HG02840 (cell line): ENCODE measurements around the gene TMEM168.
"Not testable (repeated sequence)": the region's sequence is repeated elsewhere in the genome, so short reads cannot be mapped to it uniquely, and the experiment has no call there.

ENCODE experiments used
- ATAC-seq: cut with Tn5 transposase; IDR thresholded peaks from one replicate; pipeline ENCODE4 v1.9.1; 2021; ENCODE audit warnings: mild to moderate bottlenecking, moderate library complexity, moderate number of reproducible peaks; ENCODE audit not compliant: unreplicated experiment, low FRiP score

The TMEM168 gene, protein sequence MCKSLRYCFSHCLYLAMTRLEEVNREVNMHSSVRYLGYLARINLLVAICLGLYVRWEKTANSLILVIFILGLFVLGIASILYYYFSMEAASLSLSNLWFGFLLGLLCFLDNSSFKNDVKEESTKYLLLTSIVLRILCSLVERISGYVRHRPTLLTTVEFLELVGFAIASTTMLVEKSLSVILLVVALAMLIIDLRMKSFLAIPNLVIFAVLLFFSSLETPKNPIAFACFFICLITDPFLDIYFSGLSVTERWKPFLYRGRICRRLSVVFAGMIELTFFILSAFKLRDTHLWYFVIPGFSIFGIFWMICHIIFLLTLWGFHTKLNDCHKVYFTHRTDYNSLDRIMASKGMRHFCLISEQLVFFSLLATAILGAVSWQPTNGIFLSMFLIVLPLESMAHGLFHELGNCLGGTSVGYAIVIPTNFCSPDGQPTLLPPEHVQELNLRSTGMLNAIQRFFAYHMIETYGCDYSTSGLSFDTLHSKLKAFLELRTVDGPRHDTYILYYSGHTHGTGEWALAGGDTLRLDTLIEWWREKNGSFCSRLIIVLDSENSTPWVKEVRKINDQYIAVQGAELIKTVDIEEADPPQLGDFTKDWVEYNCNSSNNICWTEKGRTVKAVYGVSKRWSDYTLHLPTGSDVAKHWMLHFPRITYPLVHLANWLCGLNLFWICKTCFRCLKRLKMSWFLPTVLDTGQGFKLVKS

DNA sequence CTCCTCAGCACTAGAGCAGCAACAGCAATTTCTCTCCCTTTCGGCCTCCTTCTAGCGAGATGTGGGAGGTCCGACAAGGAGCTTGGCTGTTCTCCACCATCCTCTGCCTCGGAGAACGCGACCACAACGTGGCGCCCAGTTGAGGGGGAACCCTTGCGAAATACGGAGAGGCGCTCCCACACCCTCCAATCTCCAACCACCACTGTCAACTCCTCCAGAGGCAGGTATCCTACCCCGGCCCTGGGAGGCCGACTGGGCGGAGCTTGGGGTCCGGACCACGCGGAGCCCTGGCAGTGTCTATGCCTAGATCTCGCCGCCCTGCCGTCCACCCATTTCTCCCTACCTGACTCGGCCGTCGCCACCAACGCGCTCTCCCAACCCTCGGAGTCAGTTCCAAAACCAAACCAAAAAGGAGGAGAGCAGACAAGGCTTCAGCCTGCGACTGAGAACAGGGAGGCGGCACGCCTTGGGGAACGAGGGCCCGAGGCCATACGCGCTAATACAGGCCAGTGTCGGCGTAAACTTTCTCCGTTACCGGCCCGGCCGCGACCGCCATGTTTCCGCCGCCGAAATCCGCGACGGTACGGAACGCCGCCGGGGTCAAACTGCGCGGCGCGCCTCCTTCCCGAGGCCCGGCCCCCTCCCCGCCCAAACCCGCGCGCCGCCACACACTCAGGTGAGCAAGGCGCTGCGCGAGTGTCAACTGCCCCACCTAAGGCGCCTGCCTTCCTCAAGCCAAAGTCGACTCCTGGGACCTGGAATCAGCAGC lies at the start of gene TMEM168:
TSS of gene TMEM168 (minus strand) at position 577 of the 769 bp plus-strand sequence. CDS start 5,568 bp downstream, outside the sequence.
- peak; percentile 82 for ATAC-seq

DNA sequence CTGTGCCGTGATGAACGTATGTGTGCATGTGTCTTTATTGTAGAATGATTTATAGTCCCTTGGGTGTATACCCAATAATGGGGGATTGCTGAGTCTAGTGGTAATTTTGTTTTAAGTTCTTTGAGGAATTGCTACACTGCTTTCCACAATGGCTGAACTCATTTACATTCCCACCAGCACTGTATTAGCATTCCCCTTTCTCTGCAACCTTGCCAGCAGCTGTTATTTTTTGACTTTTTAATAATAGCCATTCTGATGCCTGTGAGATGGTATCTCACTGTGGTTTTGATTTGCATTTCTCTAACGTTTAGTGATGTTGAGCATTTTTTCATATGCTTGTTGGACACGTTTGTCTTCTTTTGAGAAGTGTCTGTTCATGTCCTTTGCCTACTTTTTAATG lies 45.7 kb upstream of the TMEM168 start:
- ATAC-seq = not testable (repeated sequence)

DNA sequence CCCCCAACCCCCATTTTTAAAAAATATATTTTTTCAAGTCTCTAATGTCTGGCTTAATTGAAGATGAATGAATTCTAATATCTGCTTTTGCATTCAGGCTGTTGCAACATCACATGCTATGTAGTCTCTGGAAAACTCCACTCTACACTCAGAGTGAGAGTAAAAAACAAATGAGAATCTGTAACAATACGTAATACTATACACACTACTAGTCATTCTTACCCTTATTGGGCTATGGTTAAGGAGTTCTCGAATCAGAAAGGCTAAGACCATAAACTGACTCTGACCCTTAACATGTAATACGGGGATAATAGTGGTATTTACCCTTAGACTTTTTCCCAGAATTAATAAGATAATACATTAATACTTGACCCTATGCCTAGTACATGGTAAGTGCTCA lies 42.9 kb upstream of the TMEM168 start:
- no peak for ATAC-seq

DNA sequence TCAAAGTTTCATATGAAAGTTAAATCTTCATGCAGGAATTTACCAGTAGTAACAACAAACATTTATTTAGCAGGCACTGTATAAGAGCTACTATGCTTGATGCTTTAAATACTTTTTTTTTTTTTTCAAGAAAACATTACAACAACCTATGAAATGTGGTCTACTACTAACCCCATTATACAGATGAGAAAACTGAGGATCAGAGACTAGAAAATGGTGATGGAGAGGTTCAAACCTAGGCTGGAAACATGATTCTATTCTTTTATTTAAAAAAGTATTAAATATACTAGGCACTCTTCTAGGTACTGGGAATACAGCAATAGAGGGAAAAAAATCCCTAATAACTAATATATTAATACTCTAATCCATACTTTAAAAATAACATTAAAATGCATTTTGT lies 40.6 kb upstream of the TMEM168 start:
- ATAC-seq = no peak

DNA sequence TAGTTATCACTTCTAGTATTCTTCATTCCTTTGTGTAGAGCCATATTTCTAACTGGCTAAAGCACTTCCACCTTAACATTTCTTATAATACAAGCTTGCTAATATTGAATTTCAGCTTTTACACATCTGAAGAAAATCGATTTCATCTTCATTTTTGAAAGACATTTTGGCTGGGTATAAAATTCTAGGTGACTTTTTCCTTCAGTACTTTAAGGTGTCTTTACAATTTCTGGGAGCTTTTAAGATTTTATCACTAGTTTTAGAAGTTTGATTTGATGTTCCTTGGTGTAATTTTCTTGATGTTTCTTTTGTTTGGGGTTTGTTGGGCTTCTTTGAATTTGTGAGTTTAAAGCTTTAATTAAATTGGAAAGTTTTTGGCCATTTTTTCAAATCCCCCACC lies 38.5 kb upstream of the TMEM168 start:
- ATAC-seq = no peak

DNA sequence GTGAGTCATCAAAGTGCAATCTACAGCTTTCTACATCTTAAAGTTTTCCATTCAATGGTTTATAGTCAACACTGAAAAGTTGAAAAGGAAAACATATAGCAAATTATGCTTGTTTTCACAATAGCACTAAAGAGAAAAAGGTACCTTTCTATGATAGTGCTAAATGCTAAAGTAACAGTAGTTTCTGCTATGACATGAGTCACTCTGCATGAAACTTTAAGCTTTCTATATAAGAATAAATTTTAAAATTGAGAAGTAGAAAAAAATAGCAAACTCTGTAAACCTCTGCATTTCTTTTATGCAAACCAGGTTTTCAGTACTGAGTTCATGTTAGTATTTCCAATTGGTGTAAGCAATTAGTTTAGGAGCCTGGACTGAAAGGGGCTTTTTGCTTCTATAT lies 31.2 kb upstream of the TMEM168 start:
- ATAC-seq = no peak

DNA sequence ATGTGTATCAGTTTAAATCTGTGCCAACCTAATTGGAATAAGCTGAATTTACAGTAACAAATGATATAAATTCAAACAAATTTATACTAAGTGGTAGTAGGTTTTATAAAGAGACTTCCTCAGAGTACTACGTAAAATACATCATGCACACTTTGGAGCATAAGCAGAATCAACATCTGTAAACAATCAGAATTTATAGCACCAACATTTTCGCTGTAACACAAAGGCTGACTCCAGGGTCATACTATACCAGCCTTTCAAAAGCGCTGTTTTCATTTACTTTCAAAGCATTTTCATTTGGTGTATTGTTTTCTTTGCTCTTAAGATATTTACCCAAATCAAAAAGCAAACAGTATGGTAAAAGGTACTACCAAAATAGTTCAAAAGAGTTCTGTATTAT lies 29.3 kb upstream of the TMEM168 start:
- no peak for ATAC-seq

DNA sequence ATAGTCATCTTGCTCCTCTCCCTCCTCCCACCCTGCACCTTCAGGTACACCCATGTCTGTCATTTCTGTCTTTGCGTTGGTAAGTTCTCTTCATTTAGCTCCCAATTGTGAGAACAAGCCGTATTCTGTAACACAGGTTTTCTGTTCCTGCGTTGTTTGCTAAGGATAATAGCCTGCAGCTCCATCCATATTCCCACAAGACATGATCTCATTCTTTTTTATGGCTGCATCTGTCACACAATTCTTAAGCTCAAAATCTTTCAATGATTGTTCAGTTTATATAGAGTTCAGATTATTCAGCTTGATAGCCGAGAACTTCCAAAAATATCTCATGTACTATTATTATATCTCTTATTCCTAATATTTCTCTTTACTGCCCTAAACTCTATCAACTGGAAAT lies 16.0 kb upstream of the TMEM168 start:
- no peak for ATAC-seq

DNA sequence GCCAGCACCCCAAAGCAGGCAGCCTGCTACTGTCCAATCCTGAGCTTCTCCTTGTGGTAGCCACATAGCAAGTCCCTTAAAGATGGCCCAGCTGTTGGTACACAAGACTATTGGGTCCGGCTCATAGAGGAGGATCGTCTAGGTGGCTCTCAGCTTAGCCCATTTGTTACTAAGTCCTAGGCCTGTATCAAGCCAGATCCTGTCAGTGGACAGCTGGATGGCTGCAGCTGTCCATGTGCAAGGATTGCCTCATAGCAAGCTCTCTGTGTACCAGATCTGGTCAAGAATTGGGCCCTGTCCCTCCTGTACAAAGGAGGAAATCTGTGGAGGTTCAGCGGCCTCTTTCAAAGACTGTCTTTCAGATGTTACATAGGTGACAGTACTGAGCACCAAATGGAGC lies 12.2 kb upstream of the TMEM168 start:
- no peak for ATAC-seq

DNA sequence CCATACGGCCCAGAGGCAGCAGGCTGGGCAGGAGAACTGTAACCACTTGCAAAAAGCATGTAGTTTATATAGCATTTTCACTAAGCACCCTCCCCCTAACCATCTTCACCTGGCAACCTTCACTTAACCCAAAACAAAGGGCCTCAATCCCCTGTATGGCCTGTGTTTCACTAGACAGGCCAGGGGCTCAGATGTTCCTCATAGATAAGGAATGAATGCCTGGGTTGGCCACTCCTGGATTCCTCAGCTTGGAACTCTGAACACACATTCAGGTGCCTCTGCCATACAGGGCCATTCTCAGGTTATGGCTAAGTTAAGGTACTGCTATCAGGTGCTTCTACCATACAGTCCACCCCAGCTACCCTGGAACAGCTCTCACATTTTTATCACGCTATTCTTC lies 10.3 kb upstream of the TMEM168 start:
- no peak for ATAC-seq

DNA sequence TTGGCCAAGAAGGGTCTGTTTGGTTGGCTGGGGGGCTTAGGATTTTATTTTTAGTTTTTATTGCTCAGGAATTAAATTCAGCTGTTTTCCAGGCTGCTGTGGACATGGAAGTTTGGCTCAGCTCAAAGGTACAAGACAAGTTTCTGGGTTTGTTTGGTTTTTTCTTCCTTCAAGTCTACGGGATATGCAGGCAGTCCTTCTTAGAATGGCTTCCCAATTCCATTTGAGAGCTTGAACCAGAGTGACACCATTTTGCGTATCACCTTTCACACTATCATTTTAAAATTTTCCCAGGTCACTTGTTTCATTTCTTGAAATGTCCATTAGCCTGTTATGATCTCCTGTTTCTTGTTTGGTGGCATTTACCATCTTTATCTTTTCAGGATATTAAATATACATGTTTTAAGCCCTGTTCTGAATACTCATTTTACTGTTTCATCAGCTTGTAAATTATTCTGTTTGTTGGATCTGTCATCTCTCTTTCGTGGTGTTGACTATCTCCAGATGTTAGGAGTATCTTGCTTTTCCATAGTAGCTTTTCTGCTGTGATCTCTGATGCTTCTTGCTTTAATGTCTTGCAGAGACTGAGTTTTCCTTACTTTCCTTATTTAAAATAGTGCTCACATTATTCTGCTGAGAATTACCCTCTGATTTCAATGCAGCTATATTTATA lies 9.4 kb upstream of the TMEM168 start:
- ATAC-seq = no peak

DNA sequence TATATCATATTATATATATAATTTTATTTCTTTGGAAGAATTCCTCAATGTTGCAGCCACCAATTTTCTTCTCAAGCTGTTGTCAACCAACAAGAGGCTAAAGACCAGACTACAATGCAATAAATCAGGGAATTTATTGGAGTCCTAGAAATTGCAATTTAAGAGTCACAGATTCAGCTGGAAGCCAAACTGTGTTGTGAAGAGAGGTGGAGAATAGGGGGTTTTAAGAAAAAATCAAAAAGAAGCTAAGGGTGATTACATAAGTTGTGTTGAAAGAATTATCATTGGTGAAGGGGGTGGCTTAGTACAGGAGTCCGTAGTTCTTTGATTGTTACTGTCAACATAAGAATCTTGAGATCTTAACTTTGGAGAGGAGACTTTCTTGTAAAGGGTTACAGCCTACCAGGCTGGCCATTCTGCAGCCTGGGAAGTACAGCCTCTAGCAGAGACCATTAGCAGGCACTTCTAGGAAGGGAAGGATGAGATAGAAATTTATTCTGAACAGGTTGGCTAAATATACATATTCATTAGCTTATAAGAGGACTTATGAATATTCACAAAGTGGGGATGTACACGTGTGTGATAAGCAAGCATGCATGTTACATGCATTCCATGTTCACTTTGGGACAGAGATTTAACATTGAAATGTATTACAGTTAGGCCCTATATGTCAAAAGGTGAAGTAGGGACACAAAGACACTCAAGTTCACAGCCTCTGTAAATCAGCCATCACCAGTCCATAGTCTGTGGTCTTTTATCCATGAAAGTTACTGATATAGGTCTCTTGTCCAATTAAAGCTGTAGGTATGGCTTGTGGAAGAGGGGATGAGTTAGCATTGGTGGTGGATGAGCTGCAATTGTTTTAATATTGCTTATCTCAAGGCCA lies 8.3 kb upstream of the TMEM168 start:
- ATAC-seq = no peak

DNA sequence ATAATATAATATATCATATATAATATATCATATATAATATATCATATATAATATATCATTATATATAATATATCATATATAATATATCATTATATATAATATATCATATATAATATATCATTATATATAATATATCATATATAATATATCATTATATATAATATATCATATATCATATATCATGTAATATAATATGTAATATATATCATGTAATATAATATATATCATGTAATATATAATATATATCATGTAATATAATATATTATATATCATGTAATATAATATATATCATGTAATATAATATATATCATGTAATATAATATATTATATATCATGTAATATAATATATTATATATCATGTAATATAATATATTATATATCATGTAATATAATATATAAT lies 6.4 kb upstream of the TMEM168 start:
- ATAC-seq = not testable (repeated sequence)

DNA sequence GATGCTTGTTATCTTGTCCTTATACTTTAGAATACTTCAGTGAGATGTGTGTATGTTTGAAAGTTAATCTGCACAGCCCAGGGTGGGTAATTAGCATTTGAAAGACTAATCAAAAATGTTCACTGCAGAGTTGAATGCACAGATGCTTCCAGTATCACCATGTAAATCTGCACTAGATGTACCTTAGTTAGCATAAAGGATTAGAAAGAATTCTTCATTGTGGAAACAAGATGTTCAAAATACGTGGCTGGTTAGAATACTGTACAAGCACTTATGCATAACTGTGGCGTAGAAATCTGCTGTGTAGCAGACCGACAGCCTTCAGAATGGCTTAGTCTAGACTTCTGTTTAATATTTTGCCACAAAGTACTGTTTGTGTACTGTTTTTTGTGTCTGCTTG lies 2.2 kb upstream of the TMEM168 start:
- ATAC-seq = no peak

DNA sequence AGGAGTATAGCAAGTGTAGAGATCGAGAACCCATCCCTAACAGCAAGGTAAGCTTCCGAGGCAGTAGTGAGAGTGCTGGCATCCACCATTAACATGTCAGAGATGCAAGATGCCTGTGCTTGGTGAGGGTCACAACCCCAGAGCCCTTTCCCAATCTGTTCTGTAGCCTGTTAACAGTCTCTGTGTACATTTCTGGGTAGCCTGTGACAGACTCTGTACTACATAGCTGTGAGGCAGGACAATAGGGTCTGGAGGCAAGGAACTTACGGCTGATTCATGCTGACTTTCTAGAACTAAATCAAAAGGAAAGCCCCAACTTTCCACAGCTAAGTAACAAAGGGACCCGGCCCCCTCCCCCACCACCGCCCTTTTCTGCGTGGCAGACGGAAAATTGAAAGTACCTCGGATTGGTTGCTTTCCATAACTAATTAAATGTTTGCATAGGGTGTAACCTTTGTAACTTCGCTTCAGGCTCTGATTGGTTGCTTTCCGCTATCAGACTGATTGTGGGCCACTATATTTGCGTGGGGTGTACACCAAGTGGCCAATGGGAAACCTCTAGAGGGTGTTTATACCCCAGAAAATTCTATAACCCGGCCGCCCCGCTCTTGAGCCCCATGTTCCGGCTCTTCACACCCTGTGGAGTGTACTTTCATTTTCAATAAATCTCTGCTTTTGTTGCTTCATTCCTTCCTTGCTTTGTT lies 1.4 kb upstream of the TMEM168 start:
- no peak for ATAC-seq

DNA sequence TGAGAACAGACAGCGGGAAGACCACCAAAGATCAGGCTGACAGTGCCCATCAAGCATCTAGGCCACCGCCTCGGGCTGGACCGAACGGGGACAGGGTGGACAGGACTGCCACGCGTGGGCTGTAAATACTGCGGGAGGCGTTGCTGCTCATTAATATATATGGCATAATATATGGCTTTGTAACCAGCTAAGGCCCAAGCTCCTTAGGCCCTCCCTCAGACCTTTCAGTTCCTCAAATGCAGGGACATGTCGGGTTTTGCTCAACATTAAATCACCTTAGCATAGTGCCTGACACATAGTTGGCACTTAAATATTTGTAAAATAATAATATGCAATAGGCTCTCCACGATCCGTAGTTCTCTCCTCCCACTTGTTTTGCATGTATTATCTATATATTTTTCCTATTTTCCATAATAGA lies 402 bp upstream of the TMEM168 start:
- ATAC-seq = peak; percentile 58

DNA sequence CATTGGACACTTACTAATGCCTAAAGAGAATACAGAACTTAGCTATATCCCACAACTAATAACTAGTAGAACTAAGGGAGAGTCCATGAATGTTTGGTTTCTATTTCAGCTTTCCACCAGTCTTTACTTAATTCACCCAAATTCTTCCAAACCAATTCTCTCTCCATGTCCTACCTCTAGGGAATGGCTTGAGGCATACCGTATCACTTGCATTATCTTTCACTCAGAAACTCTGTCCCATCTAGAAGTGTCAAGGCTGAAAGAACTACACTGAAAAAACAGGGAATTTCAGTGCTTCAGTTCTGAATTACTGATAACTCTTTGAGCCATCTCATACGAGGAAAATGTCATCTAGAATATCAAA lies 758 bp downstream of the TMEM168 start:
- ATAC-seq = peak; percentile 0

DNA sequence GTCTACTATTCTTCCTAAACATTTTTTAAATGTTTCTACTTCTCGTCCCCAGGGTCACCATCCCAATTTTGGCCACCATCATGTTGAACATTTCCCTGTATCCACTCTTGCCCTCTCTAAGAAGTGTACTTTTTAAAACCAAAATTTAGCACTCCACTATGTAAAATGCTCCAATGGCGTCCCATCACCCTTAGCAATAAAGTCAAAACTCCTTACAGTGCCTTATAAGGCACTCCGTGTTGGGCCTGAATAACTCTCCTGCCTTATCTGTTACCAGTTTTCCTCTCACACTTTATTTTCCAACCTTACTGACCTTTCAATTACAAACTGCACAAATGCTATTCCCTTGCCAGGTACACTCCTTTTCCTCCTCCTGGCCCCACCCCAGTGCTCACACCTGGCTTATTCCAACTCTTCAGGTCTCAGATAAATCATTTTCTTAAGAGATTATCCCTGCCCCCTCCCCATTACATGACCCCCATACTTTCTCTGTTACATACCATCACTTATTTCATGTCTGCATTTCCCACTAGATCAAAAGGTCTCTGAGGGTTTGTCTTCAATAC lies 1.3 kb downstream of the TMEM168 start:
- ATAC-seq = no peak

DNA sequence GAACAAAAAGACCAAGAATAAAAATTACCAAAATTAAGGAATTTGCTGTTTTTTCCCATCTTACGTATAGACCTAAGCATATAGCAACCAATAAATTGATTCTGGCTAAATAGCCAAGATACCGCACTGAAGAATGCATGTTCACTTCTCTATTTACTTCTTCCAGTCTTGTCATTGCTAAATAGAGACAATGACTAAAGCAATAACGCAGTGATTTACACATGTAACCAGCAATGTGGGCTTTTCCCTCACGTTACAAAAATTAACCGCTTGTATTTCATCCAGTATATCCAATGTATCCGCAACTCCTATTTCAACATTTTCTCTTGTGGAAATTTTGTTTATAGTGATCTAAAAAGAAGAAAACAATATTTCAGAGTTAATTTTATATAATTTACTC lies 5.6 kb downstream of the TMEM168 start:
- ATAC-seq = no peak
